GM20000 (cell line): ENCODE data around the gene SNX7.

Source experiments
- DNase-seq: peaks from one replicate; pipeline ENCODE4 v3.0.0; 2012; ENCODE audit warnings: low spot score
- CTCF ChIP-seq: IDR thresholded peaks from 2 replicates; pipeline ENCODE4 v1.5.1; 2012; ENCODE audit warnings: mild to moderate bottlenecking, control low read depth; ENCODE audit errors: extremely low read depth, missing control alignments

SNX7 gene

GRCh38 chr1:98739762-98740161 is 78.2 kb downstream of the SNX7 start:
- DNase-seq = no peak
- no peak for TF ChIP-seq CTCF

- no peak for TF ChIP-seq CTCF
Observed at GRCh38 chr1:98741164-98741563, 79.6 kb downstream of the SNX7 start.

GRCh38 chr1:98749152-98749756 is 87.7 kb downstream of the SNX7 start:
- peak; percentile 4 for DNase-seq
- peak; percentile 7 for TF ChIP-seq CTCF

More at GRCh38 chr1:98741164-98741563, 79.6 kb downstream of the SNX7 start:
- no peak for DNase-seq

GRCh38 chr1:98754176-98754575 is 92.7 kb downstream of the SNX7 start:
- DNase-seq = no peak
- TF ChIP-seq CTCF = no peak

- no peak for DNase-seq
- no peak for TF ChIP-seq CTCF
Observed at GRCh38 chr1:98761219-98761865, 99.8 kb downstream of the SNX7 start.

- TF ChIP-seq CTCF = no peak
- DNase-seq = no peak
Observed at GRCh38 chr1:98763488-98764150, 102.1 kb downstream of the SNX7 start.

GRCh38 chr1:98764485-98764884 is 103.0 kb downstream of the SNX7 start:
- TF ChIP-seq CTCF = no peak

More at GRCh38 chr1:98764485-98764884, 103.0 kb downstream of the SNX7 start:
- DNase-seq = no peak
